Astrocyte (in vitro differentiated cells and primary cell): ENCODE results near the gene WSCD1.

Source experiments
- EZH2 ChIP-seq: IDR thresholded peaks from 2 replicates; pipeline ENCODE4 v1.6.1; 2012; ENCODE audit warnings: mild to moderate bottlenecking, low read length, inconsistent platforms; ENCODE audit not compliant: insufficient read depth
- TF ChIP-seq, protein P1 (sequence below): IDR thresholded peaks from 2 replicates; pipeline ENCODE4 v1.5.1; 2011; ENCODE audit warnings: low read depth, mild to moderate bottlenecking, inconsistent platforms, low read length, moderate library complexity; ENCODE audit not compliant: insufficient read depth

DNA sequence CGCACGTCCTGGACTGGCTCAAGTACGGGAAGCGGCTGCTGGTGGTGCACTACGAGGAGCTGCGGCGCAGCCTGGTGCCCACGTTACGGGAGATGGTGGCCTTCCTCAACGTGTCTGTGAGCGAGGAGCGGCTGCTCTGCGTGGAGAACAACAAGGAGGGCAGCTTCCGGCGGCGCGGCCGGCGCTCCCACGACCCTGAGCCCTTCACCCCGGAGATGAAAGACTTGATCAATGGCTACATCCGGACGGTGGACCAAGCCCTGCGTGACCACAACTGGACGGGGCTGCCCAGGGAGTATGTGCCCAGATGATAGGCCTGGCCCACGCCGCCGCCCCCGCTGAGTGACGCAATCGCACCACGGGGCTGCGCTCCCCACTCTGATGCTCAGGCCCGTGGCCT is 50.2 kb downstream of the WSCD1 start:
- TF ChIP-seq, protein P1, sequence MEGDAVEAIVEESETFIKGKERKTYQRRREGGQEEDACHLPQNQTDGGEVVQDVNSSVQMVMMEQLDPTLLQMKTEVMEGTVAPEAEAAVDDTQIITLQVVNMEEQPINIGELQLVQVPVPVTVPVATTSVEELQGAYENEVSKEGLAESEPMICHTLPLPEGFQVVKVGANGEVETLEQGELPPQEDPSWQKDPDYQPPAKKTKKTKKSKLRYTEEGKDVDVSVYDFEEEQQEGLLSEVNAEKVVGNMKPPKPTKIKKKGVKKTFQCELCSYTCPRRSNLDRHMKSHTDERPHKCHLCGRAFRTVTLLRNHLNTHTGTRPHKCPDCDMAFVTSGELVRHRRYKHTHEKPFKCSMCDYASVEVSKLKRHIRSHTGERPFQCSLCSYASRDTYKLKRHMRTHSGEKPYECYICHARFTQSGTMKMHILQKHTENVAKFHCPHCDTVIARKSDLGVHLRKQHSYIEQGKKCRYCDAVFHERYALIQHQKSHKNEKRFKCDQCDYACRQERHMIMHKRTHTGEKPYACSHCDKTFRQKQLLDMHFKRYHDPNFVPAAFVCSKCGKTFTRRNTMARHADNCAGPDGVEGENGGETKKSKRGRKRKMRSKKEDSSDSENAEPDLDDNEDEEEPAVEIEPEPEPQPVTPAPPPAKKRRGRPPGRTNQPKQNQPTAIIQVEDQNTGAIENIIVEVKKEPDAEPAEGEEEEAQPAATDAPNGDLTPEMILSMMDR = no peak
- no peak for TF ChIP-seq EZH2
